ENCODE data around the gene VSIR.

Gene VSIR

GRCh38 chr10:71726580-71727104 is 46.7 kb downstream of the VSIR start:
- Histone ChIP-seq H3K4me1 (ENCODE audit: low read length) (peaks cover 50% of the 10 kb centered on the region), H4K20me1 (ENCODE audit: insufficient read depth, low read length) (no peaks in the 10 kb centered on the region), H3K9me3 (ENCODE audit: insufficient read depth, low read length) (no peaks in the 10 kb centered on the region), H3K4me2 (ENCODE audit: low read length) (peak overlapping the region; percentile 92), H3K79me2 (ENCODE audit: low read length) (no peaks in the 10 kb centered on the region), H3K36me3 (replicated peaks; ENCODE audit: low read depth, low read length) (no peaks in the 10 kb centered on the region), H3K27ac (ENCODE audit: low read length) (peak overlapping the region; percentile 79), H3K9ac (ENCODE audit: low read length) (peak overlapping the region; percentile 53; the same call in 1 of the 2 replicates), H3K27me3 (ENCODE audit: low read depth, low read length) (no peaks in the 10 kb centered on the region), H3K4me3 (ENCODE audit: low read length) (peak overlapping the region; percentile 53; the same call in 1 of the 2 replicates), H2AFZ (ENCODE audit: low read depth, low read length) (no peak overlapping the region)
- TF ChIP-seq EZH2phosphoT487 (IDR thresholded peaks at IDR 0.05; ENCODE audit: low read depth) (no peak), CTCF (IDR thresholded peaks at IDR 0.05; ENCODE audit: low read depth, low read length) (no peak)

DNA sequence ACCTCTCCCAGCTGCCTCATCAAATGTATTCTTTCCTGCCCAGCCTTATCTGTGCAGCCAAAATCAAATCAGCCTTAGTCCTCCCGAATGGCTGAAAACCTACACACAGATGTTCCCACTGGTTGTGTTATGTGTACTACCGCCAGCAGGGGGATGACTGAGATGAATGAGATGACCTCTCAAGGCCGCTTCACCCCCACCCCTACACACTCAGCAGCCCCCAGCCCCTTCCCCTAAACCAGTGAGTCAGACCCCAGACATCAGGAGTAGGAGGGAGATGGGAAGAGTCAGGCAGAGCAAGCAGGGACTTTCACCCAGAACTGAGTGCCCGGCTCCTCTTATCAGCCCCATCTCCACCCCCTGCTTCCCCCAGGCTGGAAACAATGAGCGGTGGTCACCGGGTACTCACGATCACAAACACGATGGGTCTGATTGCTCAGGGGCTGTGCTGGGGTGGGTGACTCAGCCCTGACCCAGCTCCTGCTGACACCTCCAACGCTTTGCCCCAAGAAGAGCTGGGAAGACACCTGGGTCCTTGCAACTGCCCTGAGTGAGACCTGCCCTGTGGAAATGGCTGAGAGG is 47.2 kb downstream of the VSIR start:
- Histone ChIP-seq H3K9me3 (ENCODE audit: insufficient read depth, low read length) (no peaks in the 10 kb centered on the region), H3K9ac (ENCODE audit: low read length) (no peak overlapping the region), H3K79me2 (ENCODE audit: low read length) (no peaks in the 10 kb centered on the region)

GRCh38 chr10:71725249-71725648 is 48.1 kb downstream of the VSIR start:
- H3K4me3 ChIP-seq (ENCODE audit: low read length): no peak overlapping the region
- H3K9me3 ChIP-seq (ENCODE audit: insufficient read depth, low read length): no peaks in the 10 kb centered on the region
- no peak overlapping the region for H3K27ac ChIP-seq (ENCODE audit: low read length)
- H3K79me2 ChIP-seq (ENCODE audit: low read length): no peaks in the 10 kb centered on the region
- H3K27me3 ChIP-seq (ENCODE audit: low read depth, low read length): 0 out of 2 replicates have a peak, but pooled peaks cover 5% of the 10 kb centered on the region
- no peaks in the 10 kb centered on the region for H3K36me3 ChIP-seq (replicated peaks; ENCODE audit: low read depth, low read length)
- H3K4me1 ChIP-seq (ENCODE audit: low read length): peaks cover 44% of the 10 kb centered on the region
- H3K4me2 ChIP-seq (ENCODE audit: low read length): no peak overlapping the region
- TF ChIP-seq CTCF (IDR thresholded peaks at IDR 0.05; ENCODE audit: low read depth, low read length) (no peak), EZH2phosphoT487 (IDR thresholded peaks at IDR 0.05; ENCODE audit: low read depth) (no peak)
- no peak overlapping the region for H2AFZ ChIP-seq (ENCODE audit: low read depth, low read length)
- no peaks in the 10 kb centered on the region for H4K20me1 ChIP-seq (ENCODE audit: insufficient read depth, low read length)
- no peak overlapping the region for H3K9ac ChIP-seq (ENCODE audit: low read length)

More for the DNA sequence above, 47.2 kb downstream of the VSIR start:
- H3K4me2 ChIP-seq (ENCODE audit: low read length): no peak overlapping the region
- H3K27me3 ChIP-seq (ENCODE audit: low read depth, low read length): no peaks in the 10 kb centered on the region
- no peaks in the 10 kb centered on the region for H4K20me1 ChIP-seq (ENCODE audit: insufficient read depth, low read length)
- H3K4me1 ChIP-seq (ENCODE audit: low read length): peaks cover 50% of the 10 kb centered on the region
- TF ChIP-seq EZH2phosphoT487 (IDR thresholded peaks at IDR 0.05; ENCODE audit: low read depth) (no peak), CTCF (IDR thresholded peaks at IDR 0.05; ENCODE audit: low read depth, low read length) (peak; percentile 35)
- H2AFZ ChIP-seq (ENCODE audit: low read depth, low read length): no peak overlapping the region
- H3K4me3 ChIP-seq (ENCODE audit: low read length): no peak overlapping the region
- H3K27ac ChIP-seq (ENCODE audit: low read length): peak overlapping the region; percentile 79; the same call in 1 of the 2 replicates
- H3K36me3 ChIP-seq (replicated peaks; ENCODE audit: low read depth, low read length): no peaks in the 10 kb centered on the region

DNA sequence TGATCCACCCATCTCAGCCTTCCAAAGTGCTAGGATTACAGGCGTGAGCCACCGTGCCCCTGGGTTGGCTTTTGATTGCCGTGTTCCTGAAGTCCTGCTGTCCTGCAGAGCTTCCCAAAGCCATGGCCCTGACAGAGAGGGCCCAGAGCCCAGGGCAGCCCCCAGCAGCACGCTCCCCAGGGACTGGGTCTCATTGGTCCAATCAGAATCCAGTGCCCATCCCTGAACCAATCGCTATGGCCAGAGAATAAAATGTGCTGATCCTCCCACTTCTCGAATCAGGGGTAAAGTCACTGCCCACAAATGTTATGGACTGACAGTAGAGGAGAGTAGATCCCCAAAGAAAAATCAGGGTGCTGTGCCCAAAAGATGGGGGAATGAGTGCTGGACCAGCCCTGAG is 48.8 kb downstream of the VSIR start:
- Histone ChIP-seq H3K9ac (ENCODE audit: low read length) (no peak overlapping the region), H3K36me3 (replicated peaks; ENCODE audit: low read depth, low read length) (no peaks in the 10 kb centered on the region), H3K27ac (ENCODE audit: low read length) (no peak overlapping the region), H3K4me1 (ENCODE audit: low read length) (peaks cover 39% of the 10 kb centered on the region), H3K27me3 (ENCODE audit: low read depth, low read length) (0 out of 2 replicates have a peak, but pooled peaks cover 5% of the 10 kb centered on the region), H2AFZ (ENCODE audit: low read depth, low read length) (no peak overlapping the region), H4K20me1 (ENCODE audit: insufficient read depth, low read length) (no peaks in the 10 kb centered on the region), H3K79me2 (ENCODE audit: low read length) (no peaks in the 10 kb centered on the region), H3K4me2 (ENCODE audit: low read length) (no peak overlapping the region), H3K4me3 (ENCODE audit: low read length) (no peak overlapping the region), H3K9me3 (ENCODE audit: insufficient read depth, low read length) (no peaks in the 10 kb centered on the region)
- TF ChIP-seq CTCF (IDR thresholded peaks at IDR 0.05; ENCODE audit: low read depth, low read length): no peak
- no peak for TF ChIP-seq EZH2phosphoT487 (IDR thresholded peaks at IDR 0.05; ENCODE audit: low read depth)
